ENCODE data around the gene NOM1. TPM values are rescaled to one million over a fixed set of nuclear protein-coding genes. Genes with fewer than 3 reads are reported as not detected.

NOM1 gene
- total RNA-seq, 2 donors from 2014 or later, result 4.1 to 6.3 TPM

- H3K36me3 ChIP-seq, result no peaks in the 10 kb centered on the region
- TF ChIP-seq CTCF (IDR thresholded peaks at IDR 0.05), result no peak
- H3K9me3 ChIP-seq, result no peaks in the 10 kb centered on the region
- no peak for DNase-seq (ENCODE audit: low spot score)
- no peak overlapping the region for H3K27ac ChIP-seq
- no peaks in the 10 kb centered on the region for H3K27me3 ChIP-seq
- H3K4me3 ChIP-seq, result no peak overlapping the region
- H3K4me1 ChIP-seq, result no peaks in the 10 kb centered on the region
Observed at GRCh38 chr7:156986378-156986777, 36.9 kb downstream of the NOM1 start.

GRCh38 chr7:156988343-156989185 lies 39.1 kb downstream of the NOM1 start:
- no peak for TF ChIP-seq CTCF (IDR thresholded peaks at IDR 0.05)

GRCh38 chr7:156989766-156990535 lies 40.4 kb downstream of the NOM1 start:
- H3K27me3 ChIP-seq, result no peaks in the 10 kb centered on the region
- DNase-seq (ENCODE audit: low spot score), result no peak
- no peaks in the 10 kb centered on the region for H3K4me1 ChIP-seq
- no peak for TF ChIP-seq CTCF (IDR thresholded peaks at IDR 0.05)
- no peak overlapping the region for H3K4me3 ChIP-seq
- H3K36me3 ChIP-seq, result no peaks in the 10 kb centered on the region
- no peaks in the 10 kb centered on the region for H3K9me3 ChIP-seq
- H3K27ac ChIP-seq, result no peak overlapping the region

More at GRCh38 chr7:156988343-156989185, 39.1 kb downstream of the NOM1 start:
- H3K27me3 ChIP-seq, result no peaks in the 10 kb centered on the region
- DNase-seq (ENCODE audit: low spot score), result no peak
- no peaks in the 10 kb centered on the region for H3K9me3 ChIP-seq
- no peak overlapping the region for H3K27ac ChIP-seq
- no peak overlapping the region for H3K4me3 ChIP-seq
- H3K36me3 ChIP-seq, result no peaks in the 10 kb centered on the region
- no peaks in the 10 kb centered on the region for H3K4me1 ChIP-seq

GRCh38 chr7:156993021-156993924 lies 43.8 kb downstream of the NOM1 start:
- Histone ChIP-seq H3K4me1 (no peaks in the 10 kb centered on the region), H3K27me3 (no peaks in the 10 kb centered on the region), H3K4me3 (no peak overlapping the region), H3K36me3 (no peaks in the 10 kb centered on the region), H3K9me3 (no peaks in the 10 kb centered on the region), H3K27ac (no peak overlapping the region)
- no peak for DNase-seq (ENCODE audit: low spot score)
- no peak for TF ChIP-seq CTCF (IDR thresholded peaks at IDR 0.05)

GRCh38 chr7:156993925-156994235 lies 44.4 kb downstream of the NOM1 start:
- Histone ChIP-seq H3K27ac (no peak overlapping the region), H3K36me3 (no peaks in the 10 kb centered on the region), H3K9me3 (no peaks in the 10 kb centered on the region), H3K4me1 (no peaks in the 10 kb centered on the region), H3K27me3 (peaks cover under 1% of the 10 kb centered on the region in 2 donors), H3K4me3 (no peak overlapping the region)
- DNase-seq (ENCODE audit: low spot score), result no peak
- TF ChIP-seq CTCF (IDR thresholded peaks at IDR 0.05), result no peak
